ENCODE results near the gene EDEM1. TPM values are rescaled to one million over a fixed set of nuclear protein-coding genes. Genes with fewer than 3 reads are reported as not detected.
"Not testable (repeated sequence)": the region's sequence is repeated elsewhere in the genome, so short reads cannot be mapped to it uniquely, and the experiment has no call there.

The EDEM1 gene
- total RNA-seq, 4 donors from 2014 or later, result 72.4 to 121 (median 88.9) TPM

- H3K4me3 ChIP-seq (ENCODE audit: low read depth, poor library complexity, severe bottlenecking), result no peak overlapping the region
- intact Hi-C loops (cut with DNase I; ENCODE audit: low total_unique reads), result no loop called here
- TF ChIP-seq POLR2A (IDR thresholded peaks at IDR 0.05), result no peak
- TF ChIP-seq CTCF (IDR thresholded peaks at IDR 0.05), result no peak
- no peak for DNase-seq (ENCODE audit: low spot score in 2 of 2)
- WGBS, 2 donors, result 94 to 97% methylated on average over 4 of the region's 4 CpGs
Observed at GRCh38 chr3:5143464-5143863, 44.0 kb upstream of the EDEM1 start.

GRCh38 chr3:5144316-5144994, 43.1 kb upstream of the EDEM1 start:
- intact Hi-C loops (cut with DNase I; ENCODE audit: low total_unique reads), result no loop called here
- TF ChIP-seq CTCF (IDR thresholded peaks at IDR 0.05), result no peak
- no peak for TF ChIP-seq POLR2A (IDR thresholded peaks at IDR 0.05)
- no peak overlapping the region for H3K4me3 ChIP-seq (ENCODE audit: low read depth, poor library complexity, severe bottlenecking)
- DNase-seq (ENCODE audit: low spot score in 2 of 2), result no peak
- WGBS, 2 donors, result 74 to 77% methylated on average over 5 of the region's 5 CpGs

GRCh38 chr3:5145120-5145519, 42.4 kb upstream of the EDEM1 start:
- no peak overlapping the region for H3K4me3 ChIP-seq (ENCODE audit: low read depth, poor library complexity, severe bottlenecking)
- intact Hi-C loops (cut with DNase I; ENCODE audit: low total_unique reads), result loop anchor here (5.0 kb wide), 1 partner anchor 42 kb away; the partner anchor contains the start of gene EDEM1
- TF ChIP-seq POLR2A (IDR thresholded peaks at IDR 0.05) (no peak), CTCF (IDR thresholded peaks at IDR 0.05) (no peak)
- 81 to 85% methylated on average over 5 of the region's 5 CpGs for WGBS, 2 donors
- no peak for DNase-seq (ENCODE audit: low spot score in 2 of 2)

GRCh38 chr3:5147152-5147551, 40.4 kb upstream of the EDEM1 start:
- WGBS, 2 donors, result 97 to 98% methylated on average over 5 of the region's 5 CpGs
- H3K4me3 ChIP-seq (ENCODE audit: low read depth, poor library complexity, severe bottlenecking); DNase-seq (ENCODE audit: low spot score in 2 of 2): not testable (repeated sequence)
- intact Hi-C loops (cut with DNase I; ENCODE audit: low total_unique reads), result loop anchor here (5.0 kb wide), 1 partner anchor 40 kb away; the partner anchor contains the start of gene EDEM1

- no peak overlapping the region for H3K4me3 ChIP-seq (ENCODE audit: low read depth, poor library complexity, severe bottlenecking)
- no peak for TF ChIP-seq POLR2A (IDR thresholded peaks at IDR 0.05)
- TF ChIP-seq CTCF (IDR thresholded peaks at IDR 0.05), result no peak
- WGBS, 2 donors, result 86 to 89% methylated on average over 7 of the region's 7 CpGs
- DNase-seq (ENCODE audit: low spot score in 2 of 2), result no peak
- intact Hi-C loops (cut with DNase I; ENCODE audit: low total_unique reads), result loop anchor here (5.0 kb wide), 1 partner anchor 38 kb away; the partner anchor contains the start of gene EDEM1
Observed at GRCh38 chr3:5149306-5149880, 38.1 kb upstream of the EDEM1 start.

- intact Hi-C loops (cut with DNase I; ENCODE audit: low total_unique reads), result no loop called here
- no peak for DNase-seq (ENCODE audit: low spot score in 2 of 2)
- H3K4me3 ChIP-seq (ENCODE audit: low read depth, poor library complexity, severe bottlenecking), result no peak overlapping the region
- 89 to 94% methylated on average over 6 of the region's 6 CpGs for WGBS, 2 donors
- no peak for TF ChIP-seq CTCF (IDR thresholded peaks at IDR 0.05)
- no peak for TF ChIP-seq POLR2A (IDR thresholded peaks at IDR 0.05)
Observed at GRCh38 chr3:5151586-5151985, 35.9 kb upstream of the EDEM1 start.
